Measurements from ENCODE around the gene ZNF837. TPM values are rescaled to one million over a fixed set of nuclear protein-coding genes. Genes with fewer than 3 reads are reported as not detected.

ZNF837 gene
- total RNA-seq, 1 experiment from 2014 or later, result 4.9 TPM

DNA sequence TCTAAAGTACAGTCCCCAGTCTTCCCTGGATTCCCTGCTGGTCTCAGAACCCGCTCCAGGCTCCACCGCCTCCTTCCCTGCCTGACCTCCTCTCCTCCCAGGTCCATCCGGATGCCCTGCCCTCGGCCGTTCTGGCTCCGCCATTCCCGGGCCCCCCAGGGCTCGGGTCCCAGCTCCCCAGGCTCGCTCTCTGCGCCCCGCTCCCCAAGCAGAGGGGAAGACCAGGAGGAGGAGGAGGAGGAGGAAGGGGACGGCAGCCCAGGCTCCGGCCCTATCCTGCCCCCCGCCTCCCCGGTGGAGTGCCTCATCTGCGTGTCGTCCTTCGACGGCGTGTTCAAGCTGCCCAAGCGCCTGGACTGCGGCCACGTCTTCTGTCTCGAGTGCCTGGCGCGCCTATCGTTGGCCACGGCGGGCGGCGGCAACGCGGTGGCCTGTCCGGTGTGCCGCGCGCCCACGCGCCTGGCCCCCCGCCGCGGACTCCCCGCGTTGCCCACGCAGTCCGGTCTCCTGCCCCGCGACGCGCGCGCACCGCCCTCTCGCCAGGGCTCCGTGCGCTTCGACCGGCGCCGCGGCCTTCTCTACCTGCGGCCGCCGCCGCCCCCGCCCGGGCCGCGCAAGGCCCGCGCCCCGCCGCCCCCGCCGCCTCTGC lies 15.3 kb upstream of the ZNF837 start (continued):
- TF ChIP-seq, protein P1, sequence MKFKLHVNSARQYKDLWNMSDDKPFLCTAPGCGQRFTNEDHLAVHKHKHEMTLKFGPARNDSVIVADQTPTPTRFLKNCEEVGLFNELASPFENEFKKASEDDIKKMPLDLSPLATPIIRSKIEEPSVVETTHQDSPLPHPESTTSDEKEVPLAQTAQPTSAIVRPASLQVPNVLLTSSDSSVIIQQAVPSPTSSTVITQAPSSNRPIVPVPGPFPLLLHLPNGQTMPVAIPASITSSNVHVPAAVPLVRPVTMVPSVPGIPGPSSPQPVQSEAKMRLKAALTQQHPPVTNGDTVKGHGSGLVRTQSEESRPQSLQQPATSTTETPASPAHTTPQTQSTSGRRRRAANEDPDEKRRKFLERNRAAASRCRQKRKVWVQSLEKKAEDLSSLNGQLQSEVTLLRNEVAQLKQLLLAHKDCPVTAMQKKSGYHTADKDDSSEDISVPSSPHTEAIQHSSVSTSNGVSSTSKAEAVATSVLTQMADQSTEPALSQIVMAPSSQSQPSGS (CRISPR knock-in tag; IDR thresholded peaks at IDR 0.05; ENCODE audit: borderline replicate concordance, low read depth), result no peak
- TF ChIP-seq ZNF671 (CRISPR knock-in tag; IDR thresholded peaks at IDR 0.05) (peak; percentile 75; the same call in 1 of the 2 replicates), JUN (CRISPR knock-in tag; IDR thresholded peaks at IDR 0.05) (peak; percentile 35; the same call in 1 of the 2 replicates), ZNF121 (CRISPR knock-in tag; IDR thresholded peaks at IDR 0.05) (no peak), ESRRA (CRISPR knock-in tag; IDR thresholded peaks at IDR 0.05; ENCODE audit: borderline replicate concordance) (peak; percentile 27; the same call in 1 of the 2 replicates), EMX1 (CRISPR knock-in tag; IDR thresholded peaks at IDR 0.05) (peak; percentile 74; the same call in 1 of the 2 replicates), ZBTB21 (CRISPR knock-in tag; IDR thresholded peaks at IDR 0.05; ENCODE audit: borderline replicate concordance) (no peak), TCF7 (CRISPR knock-in tag; IDR thresholded peaks at IDR 0.05; ENCODE audit: low read depth) (no peak), NFYB (CRISPR knock-in tag; conservative IDR thresholded peaks at IDR 0.05; ENCODE audit: low read depth) (no peak), RELA (CRISPR knock-in tag; IDR thresholded peaks at IDR 0.05; ENCODE audit: borderline replicate concordance) (no peak), MYBL2 (CRISPR knock-in tag; IDR thresholded peaks at IDR 0.05) (no peak; the same call in 1 of the 2 replicates), ETV6 (CRISPR knock-in tag; IDR thresholded peaks at IDR 0.05) (peak; percentile 52; the same call in 1 of the 2 replicates), HMGA2 (CRISPR knock-in tag; IDR thresholded peaks at IDR 0.05) (no peak), RORB (CRISPR knock-in tag; IDR thresholded peaks at IDR 0.05) (no peak), ZNF416 (CRISPR knock-in tag; IDR thresholded peaks at IDR 0.05) (peak; percentile 91; the same call in 1 of the 2 replicates), ZNF263 (CRISPR knock-in tag; IDR thresholded peaks at IDR 0.05; ENCODE audit: low read depth) (peak; percentile 58; the same call in 1 of the 2 replicates), ELF4 (CRISPR knock-in tag; IDR thresholded peaks at IDR 0.05; ENCODE audit: low read depth) (no peak), ATF1 (CRISPR knock-in tag; IDR thresholded peaks at IDR 0.05) (no peak)
- TF ChIP-seq, protein P2, sequence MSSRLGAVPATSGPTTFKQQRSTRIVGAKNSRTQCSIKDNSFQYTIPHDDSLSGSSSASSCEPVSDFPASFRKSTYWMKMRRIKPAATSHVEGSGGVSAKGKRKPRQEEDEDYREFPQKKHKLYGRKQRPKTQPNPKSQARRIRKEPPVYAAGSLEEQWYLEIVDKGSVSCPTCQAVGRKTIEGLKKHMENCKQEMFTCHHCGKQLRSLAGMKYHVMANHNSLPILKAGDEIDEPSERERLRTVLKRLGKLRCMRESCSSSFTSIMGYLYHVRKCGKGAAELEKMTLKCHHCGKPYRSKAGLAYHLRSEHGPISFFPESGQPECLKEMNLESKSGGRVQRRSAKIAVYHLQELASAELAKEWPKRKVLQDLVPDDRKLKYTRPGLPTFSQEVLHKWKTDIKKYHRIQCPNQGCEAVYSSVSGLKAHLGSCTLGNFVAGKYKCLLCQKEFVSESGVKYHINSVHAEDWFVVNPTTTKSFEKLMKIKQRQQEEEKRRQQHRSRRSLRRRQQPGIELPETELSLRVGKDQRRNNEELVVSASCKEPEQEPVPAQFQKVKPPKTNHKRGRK (CRISPR knock-in tag; IDR thresholded peaks at IDR 0.05; ENCODE audit: borderline replicate concordance), result no peak
- TF ChIP-seq, protein P3, sequence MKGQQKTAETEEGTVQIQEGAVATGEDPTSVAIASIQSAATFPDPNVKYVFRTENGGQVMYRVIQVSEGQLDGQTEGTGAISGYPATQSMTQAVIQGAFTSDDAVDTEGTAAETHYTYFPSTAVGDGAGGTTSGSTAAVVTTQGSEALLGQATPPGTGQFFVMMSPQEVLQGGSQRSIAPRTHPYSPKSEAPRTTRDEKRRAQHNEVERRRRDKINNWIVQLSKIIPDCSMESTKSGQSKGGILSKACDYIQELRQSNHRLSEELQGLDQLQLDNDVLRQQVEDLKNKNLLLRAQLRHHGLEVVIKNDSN (CRISPR knock-in tag; IDR thresholded peaks at IDR 0.05), result no peak
- TF ChIP-seq, protein P4, sequence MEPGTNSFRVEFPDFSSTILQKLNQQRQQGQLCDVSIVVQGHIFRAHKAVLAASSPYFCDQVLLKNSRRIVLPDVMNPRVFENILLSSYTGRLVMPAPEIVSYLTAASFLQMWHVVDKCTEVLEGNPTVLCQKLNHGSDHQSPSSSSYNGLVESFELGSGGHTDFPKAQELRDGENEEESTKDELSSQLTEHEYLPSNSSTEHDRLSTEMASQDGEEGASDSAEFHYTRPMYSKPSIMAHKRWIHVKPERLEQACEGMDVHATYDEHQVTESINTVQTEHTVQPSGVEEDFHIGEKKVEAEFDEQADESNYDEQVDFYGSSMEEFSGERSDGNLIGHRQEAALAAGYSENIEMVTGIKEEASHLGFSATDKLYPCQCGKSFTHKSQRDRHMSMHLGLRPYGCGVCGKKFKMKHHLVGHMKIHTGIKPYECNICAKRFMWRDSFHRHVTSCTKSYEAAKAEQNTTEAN (CRISPR knock-in tag; IDR thresholded peaks at IDR 0.05), result no peak
- TF ChIP-seq, protein P5, sequence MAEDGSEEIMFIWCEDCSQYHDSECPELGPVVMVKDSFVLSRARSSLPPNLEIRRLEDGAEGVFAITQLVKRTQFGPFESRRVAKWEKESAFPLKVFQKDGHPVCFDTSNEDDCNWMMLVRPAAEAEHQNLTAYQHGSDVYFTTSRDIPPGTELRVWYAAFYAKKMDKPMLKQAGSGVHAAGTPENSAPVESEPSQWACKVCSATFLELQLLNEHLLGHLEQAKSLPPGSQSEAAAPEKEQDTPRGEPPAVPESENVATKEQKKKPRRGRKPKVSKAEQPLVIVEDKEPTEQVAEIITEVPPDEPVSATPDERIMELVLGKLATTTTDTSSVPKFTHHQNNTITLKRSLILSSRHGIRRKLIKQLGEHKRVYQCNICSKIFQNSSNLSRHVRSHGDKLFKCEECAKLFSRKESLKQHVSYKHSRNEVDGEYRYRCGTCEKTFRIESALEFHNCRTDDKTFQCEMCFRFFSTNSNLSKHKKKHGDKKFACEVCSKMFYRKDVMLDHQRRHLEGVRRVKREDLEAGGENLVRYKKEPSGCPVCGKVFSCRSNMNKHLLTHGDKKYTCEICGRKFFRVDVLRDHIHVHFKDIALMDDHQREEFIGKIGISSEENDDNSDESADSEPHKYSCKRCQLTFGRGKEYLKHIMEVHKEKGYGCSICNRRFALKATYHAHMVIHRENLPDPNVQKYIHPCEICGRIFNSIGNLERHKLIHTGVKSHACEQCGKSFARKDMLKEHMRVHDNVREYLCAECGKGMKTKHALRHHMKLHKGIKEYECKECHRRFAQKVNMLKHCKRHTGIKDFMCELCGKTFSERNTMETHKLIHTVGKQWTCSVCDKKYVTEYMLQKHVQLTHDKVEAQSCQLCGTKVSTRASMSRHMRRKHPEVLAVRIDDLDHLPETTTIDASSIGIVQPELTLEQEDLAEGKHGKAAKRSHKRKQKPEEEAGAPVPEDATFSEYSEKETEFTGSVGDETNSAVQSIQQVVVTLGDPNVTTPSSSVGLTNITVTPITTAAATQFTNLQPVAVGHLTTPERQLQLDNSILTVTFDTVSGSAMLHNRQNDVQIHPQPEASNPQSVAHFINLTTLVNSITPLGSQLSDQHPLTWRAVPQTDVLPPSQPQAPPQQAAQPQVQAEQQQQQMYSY (CRISPR knock-in tag; IDR thresholded peaks at IDR 0.05), result peak; percentile 32; the same call in 1 of the 2 replicates
- TF ChIP-seq, protein P6, sequence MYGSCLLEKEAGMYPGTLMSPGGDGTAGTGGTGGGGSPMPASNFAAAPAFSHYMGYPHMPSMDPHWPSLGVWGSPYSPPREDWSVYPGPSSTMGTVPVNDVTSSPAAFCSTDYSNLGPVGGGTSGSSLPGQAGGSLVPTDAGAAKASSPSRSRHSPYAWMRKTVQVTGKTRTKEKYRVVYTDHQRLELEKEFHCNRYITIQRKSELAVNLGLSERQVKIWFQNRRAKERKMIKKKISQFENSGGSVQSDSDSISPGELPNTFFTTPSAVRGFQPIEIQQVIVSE (CRISPR knock-in tag; IDR thresholded peaks at IDR 0.05; ENCODE audit: borderline replicate concordance), result no peak
- TF ChIP-seq, protein P7, sequence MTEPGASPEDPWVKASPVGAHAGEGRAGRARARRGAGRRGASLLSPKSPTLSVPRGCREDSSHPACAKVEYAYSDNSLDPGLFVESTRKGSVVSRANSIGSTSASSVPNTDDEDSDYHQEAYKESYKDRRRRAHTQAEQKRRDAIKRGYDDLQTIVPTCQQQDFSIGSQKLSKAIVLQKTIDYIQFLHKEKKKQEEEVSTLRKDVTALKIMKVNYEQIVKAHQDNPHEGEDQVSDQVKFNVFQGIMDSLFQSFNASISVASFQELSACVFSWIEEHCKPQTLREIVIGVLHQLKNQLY (CRISPR knock-in tag; IDR thresholded peaks at IDR 0.05), result no peak
- TF ChIP-seq, protein P8, sequence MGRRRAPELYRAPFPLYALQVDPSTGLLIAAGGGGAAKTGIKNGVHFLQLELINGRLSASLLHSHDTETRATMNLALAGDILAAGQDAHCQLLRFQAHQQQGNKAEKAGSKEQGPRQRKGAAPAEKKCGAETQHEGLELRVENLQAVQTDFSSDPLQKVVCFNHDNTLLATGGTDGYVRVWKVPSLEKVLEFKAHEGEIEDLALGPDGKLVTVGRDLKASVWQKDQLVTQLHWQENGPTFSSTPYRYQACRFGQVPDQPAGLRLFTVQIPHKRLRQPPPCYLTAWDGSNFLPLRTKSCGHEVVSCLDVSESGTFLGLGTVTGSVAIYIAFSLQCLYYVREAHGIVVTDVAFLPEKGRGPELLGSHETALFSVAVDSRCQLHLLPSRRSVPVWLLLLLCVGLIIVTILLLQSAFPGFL (CRISPR knock-in tag; IDR thresholded peaks at IDR 0.05; ENCODE audit: borderline replicate concordance), result no peak
- TF ChIP-seq, protein P9, sequence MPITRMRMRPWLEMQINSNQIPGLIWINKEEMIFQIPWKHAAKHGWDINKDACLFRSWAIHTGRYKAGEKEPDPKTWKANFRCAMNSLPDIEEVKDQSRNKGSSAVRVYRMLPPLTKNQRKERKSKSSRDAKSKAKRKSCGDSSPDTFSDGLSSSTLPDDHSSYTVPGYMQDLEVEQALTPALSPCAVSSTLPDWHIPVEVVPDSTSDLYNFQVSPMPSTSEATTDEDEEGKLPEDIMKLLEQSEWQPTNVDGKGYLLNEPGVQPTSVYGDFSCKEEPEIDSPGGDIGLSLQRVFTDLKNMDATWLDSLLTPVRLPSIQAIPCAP (CRISPR knock-in tag; IDR thresholded peaks at IDR 0.05), result 0 out of 2 replicates have a peak, but pooled peaks have one; percentile 50
